PC-3 (cell line): ENCODE measurements around the gene CXorf65.

Source experiments
- EZH2 ChIP-seq: fragments of 300-600 bp; sonication (generic); IDR thresholded peaks from one replicate; pipeline ENCODE4 v1.6.1; 2017; ENCODE audit warnings: antibody characterized with exemption, mild to moderate bottlenecking, low read length; ENCODE audit not compliant: unreplicated experiment
- TF ChIP-seq, protein P1 (sequence below): fragments of 300-600 bp; sonication (generic); conservative IDR thresholded peaks from 2 replicates; pipeline ENCODE4 v1.5.1; 2017; ENCODE audit warnings: antibody characterized with exemption, low read depth, mild to moderate bottlenecking, low read length

GRCh38 chrX:71100581-71101505 lies 5.7 kb downstream of the CXorf65 start:
- TF ChIP-seq, protein P1, sequence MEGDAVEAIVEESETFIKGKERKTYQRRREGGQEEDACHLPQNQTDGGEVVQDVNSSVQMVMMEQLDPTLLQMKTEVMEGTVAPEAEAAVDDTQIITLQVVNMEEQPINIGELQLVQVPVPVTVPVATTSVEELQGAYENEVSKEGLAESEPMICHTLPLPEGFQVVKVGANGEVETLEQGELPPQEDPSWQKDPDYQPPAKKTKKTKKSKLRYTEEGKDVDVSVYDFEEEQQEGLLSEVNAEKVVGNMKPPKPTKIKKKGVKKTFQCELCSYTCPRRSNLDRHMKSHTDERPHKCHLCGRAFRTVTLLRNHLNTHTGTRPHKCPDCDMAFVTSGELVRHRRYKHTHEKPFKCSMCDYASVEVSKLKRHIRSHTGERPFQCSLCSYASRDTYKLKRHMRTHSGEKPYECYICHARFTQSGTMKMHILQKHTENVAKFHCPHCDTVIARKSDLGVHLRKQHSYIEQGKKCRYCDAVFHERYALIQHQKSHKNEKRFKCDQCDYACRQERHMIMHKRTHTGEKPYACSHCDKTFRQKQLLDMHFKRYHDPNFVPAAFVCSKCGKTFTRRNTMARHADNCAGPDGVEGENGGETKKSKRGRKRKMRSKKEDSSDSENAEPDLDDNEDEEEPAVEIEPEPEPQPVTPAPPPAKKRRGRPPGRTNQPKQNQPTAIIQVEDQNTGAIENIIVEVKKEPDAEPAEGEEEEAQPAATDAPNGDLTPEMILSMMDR: no peak
- TF ChIP-seq EZH2: no peak
